ENCODE data around the gene STEAP3.

The STEAP3 gene

GRCh38 chr2:119307419-119308140 is 83.9 kb downstream of the STEAP3 start:
- TF ChIP-seq CTCF (IDR thresholded peaks at IDR 0.05; ENCODE audit: extremely low read depth, insufficient read depth, missing control alignments), result no peak
- in situ Hi-C loops (cut with MboI; ENCODE audit: low pct_unique_long_range_greater_than_20kb, low sequenced_read_pairs, unreplicated experiment), result no loop called here
- DNase-seq (ENCODE audit: low spot score), result no peak

GRCh38 chr2:119308793-119309330 is 85.2 kb downstream of the STEAP3 start:
- no peak for TF ChIP-seq CTCF (IDR thresholded peaks at IDR 0.05; ENCODE audit: extremely low read depth, insufficient read depth, missing control alignments)
- no peak for DNase-seq (ENCODE audit: low spot score)
- in situ Hi-C loops (cut with MboI; ENCODE audit: low pct_unique_long_range_greater_than_20kb, low sequenced_read_pairs, unreplicated experiment), result no loop called here

- no peak for DNase-seq (ENCODE audit: low spot score)
- in situ Hi-C loops (cut with MboI; ENCODE audit: low pct_unique_long_range_greater_than_20kb, low sequenced_read_pairs, unreplicated experiment), result no loop called here
- TF ChIP-seq CTCF (IDR thresholded peaks at IDR 0.05; ENCODE audit: extremely low read depth, insufficient read depth, missing control alignments), result no peak
These were observed 87.7 kb downstream of the STEAP3 start for GRCh38 chr2:119311371-119311770.

GRCh38 chr2:119311831-119312230 is 88.2 kb downstream of the STEAP3 start:
- no peak for TF ChIP-seq CTCF (IDR thresholded peaks at IDR 0.05; ENCODE audit: extremely low read depth, insufficient read depth, missing control alignments)
- in situ Hi-C loops (cut with MboI; ENCODE audit: low pct_unique_long_range_greater_than_20kb, low sequenced_read_pairs, unreplicated experiment), result no loop called here
- DNase-seq (ENCODE audit: low spot score), result no peak

All from GM13977 (cell line).